NAMALWA (cell line): ENCODE measurements around the gene IFIT5.
"Not testable (repeated sequence)": the region's sequence is repeated elsewhere in the genome, so short reads cannot be mapped to it uniquely, and the experiment has no call there.

Experiments used
- DNase-seq: peaks from one replicate; pipeline ENCODE4 v3.0.0-alpha.2; 2015; ENCODE audit warnings: low spot score

IFIT5 gene

DNA sequence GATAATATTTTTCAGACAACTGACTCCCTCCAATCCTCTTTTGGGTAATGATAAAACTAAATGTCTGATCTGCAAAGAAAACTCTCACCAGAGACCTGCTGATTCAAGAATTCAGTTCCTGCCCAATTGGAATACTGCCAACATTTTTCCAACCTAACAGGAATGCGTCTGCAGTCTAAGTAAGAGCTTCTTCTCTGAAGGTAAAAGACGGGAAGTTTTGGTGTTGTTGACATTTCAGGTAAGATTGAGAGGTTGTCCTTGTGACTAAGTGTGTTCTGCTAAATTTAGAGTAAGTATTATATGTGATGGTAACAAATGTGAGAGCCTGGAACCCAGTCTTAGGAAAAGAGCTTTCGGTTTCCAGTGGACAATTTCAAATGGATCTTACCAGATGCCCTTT, 17.6 kb downstream of the IFIT5 start:
- no peak for DNase-seq

DNA sequence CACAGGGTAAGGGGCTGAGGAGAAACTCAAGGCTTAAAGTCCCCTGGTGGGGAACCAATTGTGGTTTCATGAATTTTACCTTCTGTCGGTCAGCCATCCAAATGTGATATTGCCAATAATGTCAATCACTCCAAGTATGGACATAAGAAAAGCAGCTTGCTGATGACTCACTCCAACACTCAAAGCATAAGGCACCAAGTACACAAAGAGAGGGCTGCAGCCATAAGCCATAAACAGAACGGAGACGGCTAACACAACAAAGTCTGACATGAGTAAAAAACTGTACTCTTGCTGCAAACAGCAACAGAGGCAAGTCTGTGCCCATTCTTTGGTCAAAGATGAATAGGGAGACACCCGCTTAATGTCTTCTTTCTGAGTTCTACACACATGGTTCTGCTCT, 24.2 kb downstream of the IFIT5 start:
- no peak for DNase-seq

DNA sequence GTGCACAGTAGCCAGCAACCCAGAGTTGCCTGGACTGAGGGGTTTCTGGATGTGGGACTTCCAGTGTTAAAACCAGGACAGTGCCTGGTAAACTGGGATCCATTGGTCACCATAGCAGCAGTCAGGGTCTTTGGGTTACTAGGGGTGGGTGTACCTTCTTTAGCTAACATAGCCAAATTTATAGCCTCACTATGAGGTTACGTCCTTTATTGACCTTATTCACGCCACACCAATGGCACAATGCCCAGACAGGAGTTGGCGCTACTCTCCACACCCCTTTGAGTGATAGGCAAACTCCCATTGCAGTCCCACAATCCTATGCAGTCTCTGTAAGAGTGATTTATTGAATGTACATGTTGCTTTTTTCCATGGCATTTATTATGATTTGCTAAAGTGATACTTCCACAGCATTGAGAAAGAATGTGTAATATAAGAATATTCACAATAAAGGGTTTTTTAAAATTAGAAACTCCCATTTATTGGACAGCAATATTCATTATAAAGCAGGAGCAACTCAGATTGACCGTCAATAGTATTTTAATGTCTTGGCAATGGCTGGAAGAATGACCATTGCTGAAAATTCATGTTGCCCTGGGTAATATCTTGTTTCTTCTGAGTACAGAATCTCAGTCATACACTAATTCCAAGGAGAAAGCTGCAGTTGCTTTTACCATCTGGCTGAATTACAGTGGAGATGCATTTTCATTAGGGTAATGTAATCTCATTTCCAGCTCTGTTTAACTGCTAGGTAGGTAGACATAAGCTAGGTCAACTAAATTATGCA, 26.1 kb downstream of the IFIT5 start:
- no peak for DNase-seq

DNA sequence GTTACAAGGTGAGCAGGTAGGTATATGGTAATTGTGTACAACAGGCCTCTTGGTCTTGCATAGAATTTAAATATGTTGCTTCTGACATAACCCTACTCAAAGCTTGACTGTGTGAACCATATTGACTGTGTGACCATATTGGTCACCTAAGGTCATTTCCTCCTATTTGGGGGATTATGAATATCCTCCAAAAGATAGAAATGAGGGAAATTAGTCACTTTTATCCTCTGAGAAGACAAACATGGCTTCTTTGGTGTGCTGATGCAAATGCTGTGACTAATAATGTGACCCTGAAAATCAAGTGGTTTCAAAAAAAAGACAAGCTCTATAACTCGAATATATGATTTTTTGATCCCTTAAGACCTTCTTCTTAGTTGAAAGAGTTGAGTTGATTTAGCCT, 27.9 kb downstream of the IFIT5 start:
- no peak for DNase-seq

DNA sequence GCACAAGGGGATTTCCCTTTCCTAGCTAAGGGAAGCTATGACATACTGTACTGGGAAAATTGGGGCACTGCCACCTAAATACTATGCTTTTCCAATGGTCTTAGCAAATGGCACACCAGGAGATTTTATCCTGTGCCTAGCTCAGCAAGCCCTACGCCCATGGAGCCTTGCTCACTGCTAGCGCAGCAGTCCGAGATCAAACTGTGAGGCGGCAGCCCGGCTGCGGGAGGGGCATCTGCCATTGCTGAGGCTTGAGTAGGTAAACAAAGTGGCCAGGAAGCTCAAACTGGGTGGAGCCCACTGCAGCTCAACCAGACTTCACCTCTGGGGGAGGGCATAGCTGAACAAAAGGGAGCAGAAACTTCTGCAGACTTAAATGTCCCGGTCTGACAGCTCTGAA, 30.5 kb downstream of the IFIT5 start:
- DNase-seq = not testable (repeated sequence)

DNA sequence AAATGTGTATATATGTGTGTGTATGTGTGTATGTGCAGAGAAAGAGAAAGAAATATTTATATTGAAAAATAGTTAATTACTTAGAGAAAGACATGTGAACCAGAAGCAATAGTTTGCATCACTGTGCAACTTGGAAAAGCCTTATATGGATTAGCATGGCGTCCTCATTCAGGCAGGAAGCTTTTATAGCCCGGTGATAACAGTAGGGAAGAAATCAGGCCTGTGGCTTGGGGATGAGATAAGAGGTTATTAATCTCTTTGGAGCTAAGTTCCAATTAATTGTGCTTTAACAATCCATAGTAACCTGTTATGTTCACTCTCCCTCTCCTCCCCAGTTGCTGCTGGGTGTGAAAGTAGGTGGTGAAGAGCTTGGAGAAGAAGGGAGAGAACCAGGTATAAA, 36.5 kb downstream of the IFIT5 start:
- DNase-seq = no peak

DNA sequence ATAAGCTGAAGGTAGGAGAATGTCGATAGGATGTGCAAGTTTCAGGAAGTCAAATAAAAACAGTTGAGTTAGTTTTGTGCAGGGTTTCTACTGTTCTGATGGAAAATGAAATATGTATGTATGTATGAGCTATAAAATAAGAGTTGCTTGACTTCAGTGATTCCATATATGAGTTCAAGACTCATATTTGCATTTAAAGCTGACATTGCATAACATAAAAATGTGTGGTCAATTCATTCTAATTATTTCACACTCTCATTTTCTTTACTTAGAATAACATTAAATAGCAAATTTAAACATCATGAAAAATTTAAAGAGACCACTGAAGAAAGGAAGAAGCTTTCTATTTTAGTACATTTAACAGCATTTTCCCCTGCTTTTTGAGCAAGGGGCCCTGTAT, 37.8 kb downstream of the IFIT5 start:
- no peak for DNase-seq

DNA sequence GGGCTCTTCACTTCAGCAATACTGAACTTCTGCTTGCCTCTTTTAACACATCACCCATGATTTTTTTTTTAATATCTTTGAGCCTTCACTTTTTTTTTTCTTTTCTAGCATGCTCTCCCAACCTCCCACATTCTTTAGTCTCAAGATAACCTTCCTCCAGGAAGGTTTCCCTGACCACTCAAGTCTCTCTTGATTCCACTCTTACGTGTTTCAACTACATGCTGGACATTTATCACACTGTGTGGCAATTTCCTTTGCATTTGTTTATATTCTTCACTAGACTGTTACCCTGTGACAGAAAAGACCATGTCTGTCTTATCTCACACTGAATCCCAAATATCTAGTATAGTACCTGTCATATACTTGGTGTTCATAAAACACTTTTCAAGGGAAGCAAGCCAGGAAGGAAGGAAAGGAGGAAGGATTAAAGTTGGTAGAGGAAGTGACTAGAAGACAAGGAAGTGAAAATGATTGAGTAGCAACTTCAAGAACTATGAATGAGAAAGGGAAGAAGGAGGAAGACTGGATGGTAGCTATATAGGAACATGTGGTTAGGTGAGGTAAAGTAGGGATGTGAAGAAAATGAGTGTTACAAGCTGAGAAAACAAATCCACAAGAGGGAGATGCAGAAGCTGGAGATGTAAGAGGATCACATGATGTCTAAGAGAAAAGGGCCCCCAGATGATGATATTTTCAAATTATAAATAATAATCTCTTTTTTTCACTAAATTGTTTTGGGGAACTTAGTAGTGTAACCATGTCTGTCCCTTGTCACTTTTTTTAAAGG, 40.4 kb downstream of the IFIT5 start:
- no peak for DNase-seq

DNA sequence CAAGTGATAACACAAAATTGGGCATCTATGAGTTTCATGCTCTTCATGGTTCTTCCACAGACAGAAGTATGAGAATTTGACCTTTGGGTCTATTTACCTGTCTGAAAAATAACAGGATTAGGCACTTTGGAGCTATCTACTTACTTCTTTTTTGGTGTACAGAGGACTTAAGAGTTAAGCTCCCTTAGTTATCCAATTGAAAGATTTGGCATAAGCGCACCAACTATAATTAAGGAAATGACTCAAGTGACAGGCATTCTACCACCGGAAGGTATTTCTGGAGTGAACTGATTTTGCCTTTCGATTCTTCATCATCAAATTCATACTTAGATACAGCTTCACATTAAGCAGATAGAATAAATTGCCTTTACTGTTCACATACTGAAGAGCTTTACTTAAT, 43.9 kb downstream of the IFIT5 start:
- DNase-seq = no peak

DNA sequence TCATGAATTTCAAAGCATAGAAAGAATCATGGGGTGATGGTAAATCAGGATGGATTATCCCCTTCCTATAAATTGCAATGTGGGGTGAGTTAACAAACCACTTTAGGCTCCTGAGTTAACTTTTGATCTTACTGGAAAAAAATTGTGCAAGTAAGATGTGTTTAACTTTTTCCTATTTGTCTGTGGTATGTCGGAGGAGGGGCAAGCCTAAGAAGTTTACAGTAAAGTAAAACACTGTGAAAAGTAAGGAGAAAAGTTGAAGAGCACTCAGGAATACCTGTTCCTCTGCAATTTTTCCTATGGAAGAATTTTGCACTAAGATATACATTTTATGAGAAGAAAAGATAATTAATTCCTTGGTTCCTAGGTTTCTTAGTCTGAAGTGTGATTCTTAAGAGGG, 44.4 kb downstream of the IFIT5 start:
- no peak for DNase-seq

DNA sequence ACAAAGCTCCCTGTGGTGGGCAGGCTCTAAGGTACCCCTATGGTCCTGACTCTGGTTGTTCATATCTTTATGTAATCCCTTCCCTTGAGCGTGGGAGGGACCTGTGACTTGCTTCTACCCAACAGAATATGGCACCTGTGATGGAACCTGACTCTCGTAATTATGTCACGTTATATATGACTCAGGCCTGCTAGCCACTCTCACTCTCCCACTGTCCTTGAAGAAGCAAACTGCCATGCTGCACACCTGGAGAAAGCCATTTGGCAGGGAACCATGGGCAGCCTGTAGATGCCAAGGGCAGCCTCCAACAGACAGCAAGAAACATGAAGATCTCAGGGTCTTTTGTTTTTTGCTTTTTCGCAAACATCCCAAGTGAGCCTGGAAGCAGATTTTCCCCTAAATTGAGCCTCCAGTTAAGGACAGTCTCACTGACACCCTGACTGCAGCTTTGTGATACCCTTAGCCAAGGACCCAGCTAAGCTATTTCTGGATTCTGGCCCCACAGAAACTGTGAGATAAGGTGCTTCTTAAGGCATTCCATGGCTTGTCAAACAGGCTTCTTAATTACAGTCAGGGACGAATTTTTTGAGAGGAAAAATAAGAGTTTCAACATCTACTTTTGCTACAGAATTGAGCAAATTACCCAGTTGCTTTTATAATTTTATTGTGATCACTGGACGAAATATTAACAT, 49.6 kb downstream of the IFIT5 start:
- no peak for DNase-seq

DNA sequence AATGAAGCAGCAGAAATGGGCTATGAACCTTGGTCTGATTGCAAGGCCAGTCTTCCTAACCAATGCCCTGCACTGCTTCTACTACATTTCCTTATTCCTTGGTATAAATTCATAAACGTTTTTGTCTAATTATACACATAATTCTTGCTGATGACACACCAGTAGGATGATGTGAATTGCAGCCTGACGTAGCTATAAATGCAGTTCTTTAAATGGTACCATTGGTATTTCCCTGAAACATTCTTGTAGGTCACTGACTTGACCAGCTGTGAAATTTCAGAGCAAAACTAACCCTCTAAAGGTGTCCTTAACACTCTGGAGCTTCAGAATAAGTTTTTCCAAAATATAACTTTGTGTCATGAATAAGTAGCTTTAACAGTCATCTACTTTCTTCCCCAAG, 50.8 kb downstream of the IFIT5 start:
- DNase-seq = no peak

DNA sequence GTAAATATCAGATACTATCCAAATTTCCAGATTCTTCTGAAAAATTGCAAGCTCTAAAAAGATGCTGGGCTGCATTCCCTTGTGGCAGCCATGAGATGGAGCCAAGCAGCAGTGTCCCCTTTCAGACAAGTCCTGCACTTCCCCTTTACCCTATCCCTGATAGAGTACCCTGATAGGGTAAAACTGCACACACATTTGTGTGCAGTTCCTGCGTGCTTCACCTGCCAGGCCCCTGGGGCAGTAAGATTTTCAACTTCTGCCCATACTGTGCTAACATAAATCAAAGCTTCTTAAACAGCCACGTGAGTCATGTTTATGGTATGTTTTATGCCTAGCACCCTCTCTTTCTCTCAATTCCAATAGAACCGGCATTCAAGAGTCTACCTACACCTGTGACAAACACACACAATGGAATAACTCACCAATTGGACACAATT, 52.2 kb downstream of the IFIT5 start:
- DNase-seq = peak; percentile 49

DNA sequence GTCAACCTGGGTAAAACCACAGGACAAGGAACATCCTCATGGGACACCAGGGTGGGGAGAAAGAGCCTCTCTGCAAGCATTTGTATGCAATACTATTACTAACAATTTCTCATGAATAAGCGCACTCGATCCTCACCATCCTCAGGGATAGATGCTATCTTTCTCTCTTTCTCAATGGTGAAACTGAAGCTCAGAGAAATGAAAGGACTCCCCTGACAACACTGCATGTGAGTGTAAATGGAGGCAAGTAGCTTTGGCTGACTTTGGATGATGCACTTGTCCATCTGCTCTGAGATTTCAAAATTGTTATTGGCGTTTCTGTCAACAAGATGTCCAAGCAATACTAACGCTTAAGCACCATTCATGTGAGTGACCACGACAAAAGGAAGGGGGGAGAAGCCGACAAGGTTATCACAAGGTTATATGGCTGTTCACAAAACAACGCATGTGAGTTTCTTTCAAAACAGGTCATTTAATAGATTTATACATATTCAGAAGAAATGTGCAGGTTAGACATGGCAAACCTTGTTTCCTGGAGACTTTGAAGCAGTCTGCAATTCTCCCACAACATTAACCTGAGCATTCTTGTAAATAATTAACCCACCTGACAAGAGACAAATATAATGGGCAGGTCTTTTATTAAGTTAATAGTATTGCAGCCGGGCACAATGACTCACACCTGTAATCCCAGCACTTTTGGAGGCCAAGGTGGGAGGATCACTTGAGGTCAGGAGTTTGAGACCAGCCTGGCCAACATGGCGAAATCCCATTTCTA, 54.0 kb downstream of the IFIT5 start:
- DNase-seq = no peak

DNA sequence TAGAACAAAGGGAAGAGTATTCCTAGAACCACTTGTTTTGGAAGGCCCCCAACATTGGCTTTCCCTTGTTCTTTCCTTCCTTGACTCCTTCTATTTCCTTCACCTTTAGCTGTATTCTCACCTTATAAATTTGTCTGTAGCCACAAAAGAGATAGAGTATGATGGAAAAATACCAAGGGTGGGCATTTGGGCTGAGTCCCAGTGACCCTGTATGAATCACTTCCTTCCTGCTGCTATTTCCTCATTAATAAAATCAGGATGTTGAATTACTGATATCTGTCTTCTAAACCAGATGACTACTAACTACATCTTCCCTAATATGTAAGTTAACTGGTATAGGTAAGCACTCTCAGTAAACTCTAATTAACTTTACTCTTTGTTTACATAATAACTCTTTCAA, 55.1 kb downstream of the IFIT5 start:
- no peak for DNase-seq
